Tibial nerve (tissue), 4 donors: ENCODE data around the gene CCDC92. TPM values are rescaled to one million over a fixed set of nuclear protein-coding genes. Genes with fewer than 3 reads are reported as not detected.

ENCODE experiments used
- DNase-seq, 2 donors: peaks; one replicate each; pipeline ENCODE4 v3.0.0-alpha.2; 2019; ENCODE audit warnings: low spot score in 2 of 2
- H3K27ac ChIP-seq, 4 donors: fragments of 200-600 bp; sonication (generic) in 3 of 4; one replicate each; pipeline ENCODE4 v1.5.1; 2017 to 2019; ENCODE audit warnings: mild to moderate bottlenecking in 1 of 4
- H3K27me3 ChIP-seq, 2 donors: fragments of 200-600 bp; sonication (generic) in 1 of 2; one replicate each; pipeline versions ENCODE4 v1.5.1 to v1.6.0; 2017 to 2019
- H3K36me3 ChIP-seq, 3 donors: fragments of 200-600 bp; sonication (generic); one replicate each; pipeline ENCODE4 v1.5.1; 2018 to 2019
- H3K4me1 ChIP-seq, 4 donors: fragments of 200-600 bp; sonication (generic) in 3 of 4; one replicate each; pipeline ENCODE4 v1.5.1; 2017 to 2019
- H3K4me3 ChIP-seq, 4 donors: fragments of 200-600 bp; sonication (generic) in 3 of 4; one replicate each; pipeline ENCODE4 v1.5.1; 2017 to 2019; ENCODE audit warnings: mild to moderate bottlenecking in 1 of 4, moderate library complexity in 1 of 4
- H3K9me3 ChIP-seq, 4 donors: fragments of 200-600 bp; sonication (generic) in 3 of 4; one replicate each; pipeline ENCODE4 v1.5.1; 2017 to 2019
- EP300 ChIP-seq, 2 donors: sonication (generic); formaldehyde crosslinking; IDR thresholded peaks; one replicate each; pipeline ENCODE4 v1.6.1; 2017; ENCODE audit warnings: antibody characterized with exemption in 2 of 2, mild to moderate bottlenecking in 1 of 2
- POLR2A ChIP-seq, 2 donors: fragments of 450-650 bp; IDR thresholded peaks; one replicate each; pipeline ENCODE4 v1.6.1; 2017; ENCODE audit warnings: antibody characterized with exemption in 2 of 2, mild to moderate bottlenecking in 2 of 2, moderate library complexity in 2 of 2
- WGBS, 2 donors: methylation state at CpG; one replicate each; pipeline ENCODE4 v1.1.5; 2018; 5-methylcytosine and 5-hydroxymethylcytosine counted together
- total RNA-seq, 4 donors: library from RNA; depleted of rRNA; stranded (reverse); fragments of >200 nt; gene quantifications; one replicate each; pipeline ENCODE4 v1.1.0, GENCODE V29; 2016
- TF ChIP-seq, protein P1 (sequence below), 5 experiments: fragments of 200-600 bp in 3 of 5; fragments of 450-650 bp in 2 of 5; sonication (generic) in 3 of 5; IDR thresholded peaks; one replicate each; pipeline ENCODE4 v1.5.1; 2016 to 2019; ENCODE audit warnings: antibody characterized with exemption in 5 of 5, mild to moderate bottlenecking in 3 of 5, moderate library complexity in 2 of 5

The CCDC92 gene
- total RNA-seq, 4 donors from 2014 or later: 41.0 to 46.8 (median 42.6) TPM

GRCh38 chr12:123992118-123992825 is 19.6 kb upstream of the CCDC92 start:
- no peak for DNase-seq
- WGBS, 2 donors: 90 to 93% methylated on average over 8 of the region's 8 CpGs

DNA sequence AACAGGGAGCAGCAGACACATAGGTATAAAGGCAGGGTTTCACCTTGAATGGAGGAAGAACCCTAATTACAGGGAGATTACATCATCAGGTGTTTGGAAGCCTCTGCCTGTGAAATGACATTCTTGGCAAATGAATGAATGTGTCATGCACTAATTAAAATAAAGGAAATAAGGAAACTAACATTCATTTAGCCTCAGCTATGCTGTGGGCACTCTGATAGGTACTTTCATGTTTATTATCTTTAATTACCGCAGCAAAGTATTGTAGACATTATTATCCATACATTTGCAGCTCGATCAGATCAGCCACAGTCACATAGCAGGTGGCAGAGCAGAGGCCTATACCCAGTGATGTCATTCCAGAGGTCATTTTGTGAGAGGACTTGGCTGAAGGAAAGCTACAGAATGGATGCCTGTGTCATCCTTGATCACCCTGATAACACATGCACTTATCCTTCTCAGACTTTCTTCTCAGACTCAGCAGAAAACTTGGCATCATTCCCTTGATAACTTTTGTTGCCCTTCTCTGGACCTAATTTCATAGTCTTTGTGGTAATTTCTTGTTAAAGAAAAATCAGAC is 18.8 kb upstream of the CCDC92 start:
- no peak overlapping the region for H3K4me3 ChIP-seq
- peaks cover 0 to 55% (median 0%) of the 10 kb centered on the region in 3 donors for H3K36me3 ChIP-seq
- peaks cover 0 to 46% (median 15%) of the 10 kb centered on the region in 4 donors for H3K4me1 ChIP-seq
- no peaks in the 10 kb centered on the region for H3K9me3 ChIP-seq
- no peak for TF ChIP-seq EP300 (IDR thresholded peaks at IDR 0.05)
- TF ChIP-seq, protein P1, sequence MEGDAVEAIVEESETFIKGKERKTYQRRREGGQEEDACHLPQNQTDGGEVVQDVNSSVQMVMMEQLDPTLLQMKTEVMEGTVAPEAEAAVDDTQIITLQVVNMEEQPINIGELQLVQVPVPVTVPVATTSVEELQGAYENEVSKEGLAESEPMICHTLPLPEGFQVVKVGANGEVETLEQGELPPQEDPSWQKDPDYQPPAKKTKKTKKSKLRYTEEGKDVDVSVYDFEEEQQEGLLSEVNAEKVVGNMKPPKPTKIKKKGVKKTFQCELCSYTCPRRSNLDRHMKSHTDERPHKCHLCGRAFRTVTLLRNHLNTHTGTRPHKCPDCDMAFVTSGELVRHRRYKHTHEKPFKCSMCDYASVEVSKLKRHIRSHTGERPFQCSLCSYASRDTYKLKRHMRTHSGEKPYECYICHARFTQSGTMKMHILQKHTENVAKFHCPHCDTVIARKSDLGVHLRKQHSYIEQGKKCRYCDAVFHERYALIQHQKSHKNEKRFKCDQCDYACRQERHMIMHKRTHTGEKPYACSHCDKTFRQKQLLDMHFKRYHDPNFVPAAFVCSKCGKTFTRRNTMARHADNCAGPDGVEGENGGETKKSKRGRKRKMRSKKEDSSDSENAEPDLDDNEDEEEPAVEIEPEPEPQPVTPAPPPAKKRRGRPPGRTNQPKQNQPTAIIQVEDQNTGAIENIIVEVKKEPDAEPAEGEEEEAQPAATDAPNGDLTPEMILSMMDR (IDR thresholded peaks at IDR 0.05): no peak
- no peak for TF ChIP-seq POLR2A (IDR thresholded peaks at IDR 0.05)
- DNase-seq: no peak
- H3K27me3 ChIP-seq: no peaks in the 10 kb centered on the region
- 82 to 90% methylated on average over 2 of the region's 2 CpGs for WGBS, 2 donors
- H3K27ac ChIP-seq: no peak overlapping the region

More at GRCh38 chr12:123992118-123992825, 19.6 kb upstream of the CCDC92 start:
- Histone ChIP-seq H3K27me3 (no peaks in the 10 kb centered on the region), H3K9me3 (no peaks in the 10 kb centered on the region), H3K4me3 (no peak overlapping the region), H3K27ac (no peak overlapping the region), H3K4me1 (peaks cover 0 to 48% (median 11%) of the 10 kb centered on the region in 4 donors), H3K36me3 (peaks cover 0 to 55% (median 0%) of the 10 kb centered on the region in 3 donors)
- TF ChIP-seq, protein P1 (IDR thresholded peaks at IDR 0.05): no peak
- no peak for TF ChIP-seq POLR2A (IDR thresholded peaks at IDR 0.05)
- no peak for TF ChIP-seq EP300 (IDR thresholded peaks at IDR 0.05)

GRCh38 chr12:123990511-123990910 is 17.9 kb upstream of the CCDC92 start:
- Histone ChIP-seq H3K9me3 (no peaks in the 10 kb centered on the region), H3K4me3 (no peak overlapping the region), H3K36me3 (peaks cover 0 to 55% (median 0%) of the 10 kb centered on the region in 3 donors), H3K27ac (peak overlapping the region in 1 of 4 donors; percentile 31), H3K27me3 (no peaks in the 10 kb centered on the region), H3K4me1 (peaks cover 0 to 49% (median 11%) of the 10 kb centered on the region in 4 donors)
- DNase-seq: no peak
- TF ChIP-seq, protein P1 (IDR thresholded peaks at IDR 0.05): no peak
- TF ChIP-seq POLR2A (IDR thresholded peaks at IDR 0.05) (no peak), EP300 (IDR thresholded peaks at IDR 0.05) (peak in 1 of 2 donors; percentile 27)
- WGBS, 2 donors: 59 to 71% methylated on average over 4 of the region's 4 CpGs

DNA sequence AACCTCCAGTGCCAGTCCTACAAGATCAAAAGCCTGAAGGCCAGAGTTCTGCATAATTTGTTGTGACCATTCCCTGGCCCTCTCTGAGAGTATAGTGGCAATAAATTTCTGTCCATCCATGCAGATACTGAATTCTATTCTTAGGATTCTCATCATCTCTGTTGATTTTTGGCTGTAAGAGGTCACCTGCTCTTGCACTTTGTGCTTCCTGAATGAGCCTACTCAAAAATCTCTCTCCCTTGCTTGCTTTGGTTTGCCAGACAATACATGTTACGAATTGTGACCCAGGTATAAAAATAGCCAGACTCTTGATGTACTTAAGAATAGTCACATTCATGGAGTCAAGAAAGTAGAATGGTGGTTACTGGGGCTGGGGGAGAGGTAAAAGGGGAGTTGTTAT is 17.1 kb upstream of the CCDC92 start:
- DNase-seq: no peak
- Histone ChIP-seq H3K9me3 (no peaks in the 10 kb centered on the region), H3K36me3 (peaks cover 0 to 55% (median 0%) of the 10 kb centered on the region in 3 donors), H3K4me3 (no peak overlapping the region), H3K27ac (no peak overlapping the region), H3K4me1 (peaks cover 0 to 48% (median 7%) of the 10 kb centered on the region in 4 donors), H3K27me3 (no peaks in the 10 kb centered on the region)
- TF ChIP-seq, protein P1 (IDR thresholded peaks at IDR 0.05): no peak
- TF ChIP-seq POLR2A (IDR thresholded peaks at IDR 0.05) (no peak), EP300 (IDR thresholded peaks at IDR 0.05) (no peak)
- 92 to 97% methylated on average over 1 of the region's 1 CpG for WGBS, 2 donors

GRCh38 chr12:123989168-123989567 is 16.5 kb upstream of the CCDC92 start:
- H3K4me1 ChIP-seq: peaks cover 0 to 48% (median 9%) of the 10 kb centered on the region in 4 donors
- no peaks in the 10 kb centered on the region for H3K9me3 ChIP-seq
- H3K27me3 ChIP-seq: no peaks in the 10 kb centered on the region
- H3K27ac ChIP-seq: no peak overlapping the region
- TF ChIP-seq, protein P1 (IDR thresholded peaks at IDR 0.05): no peak
- TF ChIP-seq EP300 (IDR thresholded peaks at IDR 0.05) (no peak), POLR2A (IDR thresholded peaks at IDR 0.05) (no peak)
- H3K4me3 ChIP-seq: no peak overlapping the region
- peaks cover 0 to 55% (median 0%) of the 10 kb centered on the region in 3 donors for H3K36me3 ChIP-seq
- no peak for DNase-seq
- WGBS, 2 donors: 95 to 98% methylated on average over 5 of the region's 5 CpGs
